GM19023 (cell line): ENCODE results near the gene KLHL10.
"Not testable (repeated sequence)": the region's sequence is repeated elsewhere in the genome, so short reads cannot be mapped to it uniquely, and the experiment has no call there.

ENCODE experiments used
- ATAC-seq: cut with Tn5 transposase; IDR thresholded peaks from one replicate; pipeline ENCODE4 v1.9.1; 2021; ENCODE audit warnings: mild to moderate bottlenecking, moderate library complexity; ENCODE audit not compliant: unreplicated experiment

Gene KLHL10

DNA sequence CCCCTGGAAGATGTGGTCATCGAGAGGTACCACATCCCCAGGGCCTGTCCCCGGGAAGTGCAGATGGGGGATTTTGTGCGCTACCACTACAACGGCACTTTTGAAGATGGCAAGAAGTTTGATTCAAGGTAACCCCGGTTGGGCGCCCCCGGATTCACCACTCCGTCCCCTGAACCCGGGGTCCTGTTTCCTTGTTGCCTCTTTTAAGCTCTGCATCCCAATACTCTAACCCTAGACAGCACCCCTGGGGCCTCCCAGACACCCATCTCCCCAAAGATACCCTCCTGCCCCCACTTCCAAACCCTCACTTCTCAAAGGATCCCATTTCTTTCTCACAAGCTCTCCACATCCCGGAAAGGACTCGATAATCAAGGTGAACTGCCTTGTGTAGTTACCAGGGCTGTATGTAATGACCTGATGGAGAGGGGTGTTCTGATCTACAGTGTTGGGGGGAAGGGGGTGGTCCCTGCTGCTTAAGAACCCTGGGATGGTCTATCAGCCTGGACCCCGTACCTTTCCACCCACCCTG is 24.4 kb upstream of the KLHL10 start:
- no peak for ATAC-seq

DNA sequence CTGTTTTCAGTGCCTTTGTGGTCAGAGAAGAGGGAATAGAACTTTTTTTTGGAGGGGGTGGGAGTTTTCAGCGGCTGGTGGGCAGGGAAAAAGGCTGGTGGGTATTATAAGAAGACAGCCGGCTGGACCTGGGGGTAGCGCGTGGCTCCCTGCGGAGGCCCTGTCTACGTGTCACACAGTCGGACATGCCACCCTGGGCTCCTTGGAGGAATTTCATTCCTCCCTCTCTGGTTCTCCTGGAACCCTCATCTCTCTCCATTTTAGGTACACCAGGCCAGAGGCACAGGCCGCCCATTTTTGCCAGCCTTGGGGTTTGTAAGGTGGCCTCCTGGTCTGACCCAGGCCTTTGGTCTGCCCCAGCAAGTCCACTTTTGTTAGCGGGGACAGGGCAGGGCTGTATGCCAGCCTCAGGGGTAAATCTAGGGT is 23.9 kb upstream of the KLHL10 start:
- ATAC-seq, result no peak

DNA sequence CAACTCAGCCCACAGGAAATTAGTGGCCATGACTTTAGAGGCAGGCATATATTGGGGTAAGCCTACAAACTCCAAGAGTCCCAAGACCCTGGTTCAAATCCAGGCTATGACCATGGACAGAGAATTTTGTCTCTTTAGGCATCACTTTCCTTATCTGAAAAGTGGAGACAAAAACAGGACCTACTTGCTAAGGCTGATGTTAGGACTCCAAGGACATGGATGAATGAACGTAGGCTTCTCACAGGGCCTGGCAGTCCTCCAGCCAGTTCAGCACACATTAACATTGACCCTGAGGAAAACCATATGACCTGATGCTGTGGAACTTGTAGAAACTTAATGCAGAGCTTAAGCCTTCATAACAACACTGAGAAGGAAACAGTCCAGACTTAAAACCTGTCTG is 23.4 kb upstream of the KLHL10 start:
- ATAC-seq, result no peak

DNA sequence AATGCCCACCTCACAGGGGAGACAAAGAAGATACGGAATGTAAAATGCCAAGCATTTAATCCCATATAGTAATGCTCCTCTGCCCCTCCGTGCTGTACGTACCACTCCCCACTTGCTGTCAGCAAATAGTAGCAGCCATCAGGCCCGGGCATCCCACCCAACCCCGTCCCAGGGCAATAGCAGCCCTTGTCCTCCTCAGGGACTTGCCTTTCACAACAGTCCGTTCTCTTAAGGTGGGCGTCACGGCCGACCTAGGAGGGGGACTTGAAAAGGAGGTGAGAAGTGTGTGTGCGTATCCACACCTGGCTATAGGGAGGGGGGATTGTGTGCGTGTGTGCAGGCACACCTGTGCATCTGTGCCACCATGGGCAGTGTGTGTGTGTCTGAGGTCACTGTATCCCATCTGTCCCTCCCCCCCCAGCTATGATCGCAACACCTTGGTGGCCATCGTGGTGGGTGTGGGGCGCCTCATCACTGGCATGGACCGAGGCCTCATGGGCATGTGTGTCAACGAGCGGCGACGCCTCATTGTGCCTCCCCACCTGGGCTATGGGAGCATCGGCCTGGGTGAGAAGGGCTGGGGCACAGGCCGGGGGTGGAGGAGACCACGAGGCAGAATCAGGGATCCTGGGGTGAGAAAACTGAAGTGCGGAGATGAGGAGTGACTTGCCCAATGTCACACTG is 20.8 kb upstream of the KLHL10 start:
- ATAC-seq, result no peak

DNA sequence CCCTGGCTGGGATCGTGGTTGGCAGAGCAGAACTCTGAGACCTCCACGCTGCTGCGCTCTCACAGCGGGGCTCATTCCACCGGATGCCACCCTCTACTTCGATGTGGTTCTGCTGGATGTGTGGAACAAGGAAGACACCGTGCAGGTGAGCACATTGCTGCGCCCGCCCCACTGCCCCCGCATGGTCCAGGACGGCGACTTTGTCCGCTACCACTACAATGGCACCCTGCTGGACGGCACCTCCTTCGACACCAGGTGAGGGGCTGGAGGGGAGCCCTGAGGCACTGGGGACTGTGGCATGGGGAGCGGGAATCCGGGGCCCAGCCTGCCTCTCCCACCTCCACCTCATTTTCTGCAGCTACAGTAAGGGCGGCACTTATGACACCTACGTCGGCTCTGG is 19.6 kb upstream of the KLHL10 start:
- ATAC-seq, result no peak

DNA sequence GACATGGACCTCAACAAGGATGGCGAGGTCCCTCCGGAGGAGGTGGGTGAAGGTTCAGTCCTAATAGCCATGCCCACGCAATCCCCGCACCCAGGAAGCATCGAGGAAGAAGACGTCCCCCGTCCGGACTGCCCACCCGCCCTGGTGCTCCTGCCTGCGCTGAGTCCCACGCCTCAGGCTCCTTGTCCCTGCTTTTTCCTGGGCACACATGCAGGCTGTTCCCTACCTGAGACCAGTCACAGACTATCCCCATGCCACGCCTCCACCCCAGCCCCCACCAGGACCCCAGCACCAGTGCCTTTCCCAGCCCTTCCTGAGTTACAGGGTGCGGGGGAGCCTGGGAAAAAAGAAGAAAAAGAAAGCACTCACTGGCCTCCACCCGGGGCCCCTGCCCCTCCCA is 15.8 kb upstream of the KLHL10 start:
- ATAC-seq, result no peak

DNA sequence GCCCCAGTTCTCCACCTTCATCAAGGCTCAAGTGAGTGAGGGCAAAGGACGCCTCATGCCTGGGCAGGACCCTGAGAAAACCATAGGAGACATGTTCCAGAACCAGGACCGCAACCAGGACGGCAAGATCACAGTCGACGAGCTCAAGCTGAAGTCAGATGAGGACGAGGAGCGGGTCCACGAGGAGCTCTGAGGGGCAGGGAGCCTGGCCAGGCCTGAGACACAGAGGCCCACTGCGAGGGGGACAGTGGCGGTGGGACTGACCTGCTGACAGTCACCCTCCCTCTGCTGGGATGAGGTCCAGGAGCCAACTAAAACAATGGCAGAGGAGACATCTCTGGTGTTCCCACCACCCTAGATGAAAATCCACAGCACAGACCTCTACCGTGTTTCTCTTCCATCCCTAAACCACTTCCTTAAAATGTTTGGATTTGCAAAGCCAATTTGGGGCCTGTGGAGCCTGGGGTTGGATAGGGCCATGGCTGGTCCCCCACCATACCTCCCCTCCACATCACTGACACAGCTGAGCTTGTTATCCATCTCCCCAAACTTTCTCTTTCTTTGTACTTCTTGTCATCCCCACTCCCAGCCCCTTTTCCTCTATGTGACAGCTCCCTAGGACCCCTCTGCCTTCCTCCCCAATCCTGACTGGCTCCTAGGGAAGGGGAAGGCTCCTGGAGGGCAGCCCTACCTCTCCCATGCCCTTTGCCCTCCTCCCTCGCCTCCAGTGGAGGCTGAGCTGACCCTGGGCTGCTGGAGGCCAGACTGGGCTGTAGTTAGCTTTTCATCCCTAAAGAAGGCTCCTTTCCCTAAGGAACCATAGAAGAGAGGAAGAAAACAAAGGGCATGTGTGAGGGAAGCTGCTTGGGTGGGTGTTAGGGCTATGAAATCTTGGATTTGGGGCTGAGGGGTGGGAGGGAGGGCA is 15.1 kb upstream of the KLHL10 start:
- ATAC-seq, result no peak

DNA sequence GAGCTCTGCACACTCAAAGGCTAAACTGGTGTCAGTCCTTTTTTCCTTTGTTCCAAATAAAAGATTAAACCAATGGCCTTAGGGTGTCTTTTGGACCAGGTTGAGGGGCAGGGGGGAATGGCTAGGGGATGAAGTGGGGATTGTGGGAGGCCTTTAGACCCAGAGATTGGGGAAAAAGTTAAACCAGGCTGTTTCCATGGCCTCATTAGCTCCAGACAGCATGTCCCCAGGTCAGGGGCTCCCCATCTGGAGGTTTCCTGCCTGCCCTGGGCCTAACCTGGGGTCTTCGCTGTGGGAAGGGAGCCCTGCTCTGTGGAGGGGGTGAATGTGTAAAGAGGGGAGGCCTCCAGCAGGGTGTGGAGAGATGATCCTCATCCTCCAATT is 14.5 kb upstream of the KLHL10 start:
- no peak for ATAC-seq

DNA sequence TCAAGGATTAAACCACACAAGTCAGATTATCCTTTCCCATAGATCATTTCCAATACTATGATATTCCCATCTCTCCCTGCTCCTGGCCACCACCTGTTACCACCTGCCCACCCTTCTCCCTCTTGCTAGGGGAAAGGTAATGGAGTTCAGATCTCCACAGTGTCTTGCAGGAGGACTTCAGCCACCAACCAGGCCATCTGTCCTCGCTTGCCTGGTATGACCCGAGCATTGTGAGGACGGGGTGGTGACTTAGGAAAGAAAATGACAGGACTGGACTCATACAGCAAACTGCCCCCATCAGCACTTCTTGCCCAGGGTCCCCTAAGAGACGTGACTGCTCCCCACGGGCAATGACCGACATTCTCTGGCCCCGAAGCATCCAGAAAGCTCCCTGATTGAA is 14.0 kb upstream of the KLHL10 start:
- ATAC-seq, result no peak

DNA sequence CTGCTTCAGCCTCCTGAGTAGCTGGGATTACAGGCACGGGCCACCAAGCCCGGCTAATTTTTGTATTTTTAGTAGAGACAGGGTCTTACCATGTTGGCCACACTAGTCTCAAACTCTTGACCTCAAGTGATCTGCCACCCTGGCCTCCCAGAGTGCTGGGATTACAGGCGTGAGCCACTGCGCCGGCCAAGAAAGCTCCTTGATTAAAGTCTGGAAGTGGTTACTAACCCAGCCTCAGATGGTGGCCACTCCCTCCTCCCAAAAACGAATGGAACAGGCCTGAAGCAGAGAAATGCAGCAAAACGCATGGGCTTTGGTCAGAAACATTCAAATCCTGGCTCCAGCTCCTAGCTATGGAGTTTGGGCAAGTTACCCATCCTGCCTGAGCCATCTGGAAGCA is 13.5 kb upstream of the KLHL10 start:
- no peak for ATAC-seq

DNA sequence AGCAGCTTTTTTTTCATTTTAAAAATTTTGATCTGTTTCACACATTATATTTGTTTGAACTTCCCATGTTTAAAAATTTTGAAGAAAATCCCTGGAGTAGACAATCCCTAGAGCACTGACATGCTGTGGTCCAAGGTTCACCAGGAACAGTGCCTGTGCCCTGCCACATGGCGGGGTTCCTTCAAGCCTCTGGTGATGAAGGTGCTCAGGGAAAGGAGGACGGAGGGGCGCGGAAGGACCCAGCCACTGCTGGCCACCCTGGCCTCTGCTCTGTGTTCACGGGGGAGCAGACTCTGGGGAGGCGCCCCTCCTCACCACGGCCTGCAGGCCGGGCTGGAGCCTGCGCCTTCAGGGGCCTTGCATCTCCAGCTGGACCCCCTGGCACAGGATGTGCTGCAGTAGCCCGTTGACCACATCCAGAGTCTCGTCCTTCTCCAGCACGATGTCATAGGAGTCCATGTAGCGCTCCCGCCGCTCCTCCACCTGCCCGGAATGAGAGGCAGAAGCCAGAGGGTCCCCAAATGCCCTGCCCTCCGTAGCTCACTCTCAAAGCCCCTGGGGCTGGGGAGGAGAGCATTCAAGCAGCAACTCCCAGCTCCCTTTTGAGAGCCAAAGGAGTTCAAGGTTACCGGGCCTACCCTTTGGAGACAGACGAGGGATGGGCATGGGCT is 12.3 kb upstream of the KLHL10 start:
- ATAC-seq, result no peak

DNA sequence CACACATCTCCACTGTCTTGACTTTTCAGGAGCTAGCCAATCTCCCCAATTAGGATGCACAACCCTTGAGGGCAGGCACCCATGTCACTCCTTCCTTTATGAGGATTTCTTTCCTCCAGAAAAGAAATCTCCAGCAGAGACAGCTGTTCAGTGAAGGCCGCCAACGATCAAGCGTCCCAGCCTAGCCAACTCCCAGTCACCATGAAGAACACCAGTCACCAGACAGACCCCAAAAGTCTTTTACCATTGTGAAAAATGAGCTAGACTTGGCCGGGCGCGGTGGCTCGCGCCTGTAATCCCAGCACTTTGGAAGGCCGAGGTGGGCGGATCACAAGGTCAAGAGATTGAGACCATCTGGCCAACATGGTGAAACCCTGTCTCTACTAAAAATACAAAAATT is 7.7 kb upstream of the KLHL10 start:
- not testable (repeated sequence) for ATAC-seq

DNA sequence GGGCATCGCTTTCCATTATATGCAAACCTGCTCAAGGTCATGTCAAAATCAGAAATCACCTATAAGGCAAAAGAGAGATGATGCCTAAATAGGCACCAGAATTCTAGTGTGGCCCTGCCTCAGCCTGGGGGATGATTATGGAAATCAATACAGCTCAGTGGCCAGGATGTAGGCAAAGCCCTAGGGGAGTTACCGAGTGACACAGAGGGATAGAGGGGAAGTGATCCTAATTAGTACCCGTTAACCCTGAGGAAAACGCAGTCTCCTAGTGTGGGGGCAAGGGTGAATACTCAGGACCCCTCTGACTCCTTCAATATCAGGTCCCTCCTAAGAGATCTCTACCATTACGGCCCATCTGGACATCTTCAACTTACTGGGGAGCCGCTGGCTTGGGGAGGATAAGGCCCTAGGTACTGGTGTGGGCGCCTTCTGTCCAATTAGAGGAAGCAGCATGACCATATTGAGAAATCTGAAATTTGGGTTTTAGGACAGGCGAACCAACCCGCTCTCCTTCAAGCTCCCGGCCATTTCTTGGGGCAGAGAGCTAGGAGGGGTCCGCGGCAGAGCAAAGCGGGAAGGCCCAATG is 2.3 kb upstream of the KLHL10 start:
- ATAC-seq, result peak; percentile 29

DNA sequence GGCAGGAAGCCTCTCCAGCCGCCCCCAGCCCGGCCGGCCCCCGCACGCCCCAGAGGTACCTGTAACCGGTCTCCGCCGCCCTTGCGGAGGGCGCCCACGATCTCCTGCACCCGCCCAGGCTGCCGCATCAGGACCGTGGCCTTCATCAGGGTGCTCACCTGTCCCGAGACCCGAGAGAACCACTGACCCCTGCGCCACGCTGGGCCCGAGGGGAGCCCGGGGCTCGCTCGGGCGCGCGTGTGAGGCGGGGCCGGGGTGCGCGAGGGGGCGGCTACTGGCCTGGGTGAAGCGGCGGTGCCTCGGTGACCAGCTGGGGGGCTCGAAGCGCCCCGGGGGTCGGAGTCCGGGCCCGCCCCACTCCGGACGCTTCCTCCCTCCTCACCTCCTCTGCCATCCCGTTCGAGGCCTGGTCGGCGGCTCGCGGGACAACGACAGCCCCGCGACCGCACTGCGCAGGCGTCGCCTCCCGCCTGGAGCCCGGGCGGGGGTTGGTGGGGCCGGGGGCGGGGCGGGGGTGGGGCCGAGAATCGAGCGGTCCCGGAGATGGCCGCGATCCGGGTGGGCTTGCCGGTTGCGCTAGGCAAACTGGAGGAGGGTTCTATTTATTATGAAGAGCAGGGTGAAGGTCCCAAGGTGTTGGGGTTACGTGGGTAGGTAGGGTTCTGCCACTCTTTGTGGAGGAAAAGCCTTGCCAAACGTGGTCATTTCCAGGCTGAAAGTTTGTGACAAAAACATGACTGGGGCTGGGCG is 1.6 kb upstream of the KLHL10 start, which contains the start of gene NT5C3B:
Gene NT5C3B, minus strand, starts transcription at position 433 of the 750 bp plus-strand sequence. Its CDS starts 39 bp downstream, at position 394.
- peak; percentile 64 for ATAC-seq

DNA sequence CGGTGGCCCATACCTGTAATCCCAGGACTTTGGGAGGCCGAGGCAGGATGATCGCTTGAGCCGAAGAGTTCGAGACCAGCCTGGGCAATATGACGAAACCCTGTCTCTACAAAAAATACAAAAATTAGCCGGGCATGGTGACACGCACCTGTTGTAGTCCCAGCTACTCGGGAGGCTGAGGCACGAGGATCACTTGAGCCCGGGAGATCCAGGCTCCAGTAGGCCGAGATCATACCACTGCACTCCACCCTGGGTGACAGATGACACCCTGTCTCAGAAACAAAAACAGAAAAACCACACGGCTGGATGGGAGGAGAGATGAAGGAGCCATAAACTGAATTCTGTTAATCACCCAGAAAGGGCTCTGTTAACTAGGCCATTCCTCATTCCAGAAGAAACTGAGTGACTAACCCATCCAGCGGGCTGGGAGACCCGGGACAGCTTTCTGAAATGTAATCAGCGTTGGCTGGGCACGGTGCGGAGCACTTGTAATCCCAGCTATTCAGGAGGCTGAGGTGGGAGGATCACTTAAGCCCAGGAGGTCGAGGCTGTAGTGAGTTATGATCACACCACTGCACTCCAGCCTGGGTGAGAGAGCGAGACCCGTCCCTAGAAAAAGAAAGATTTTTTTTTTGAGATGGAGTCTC is 952 bp upstream of the KLHL10 start:
- no peak for ATAC-seq

DNA sequence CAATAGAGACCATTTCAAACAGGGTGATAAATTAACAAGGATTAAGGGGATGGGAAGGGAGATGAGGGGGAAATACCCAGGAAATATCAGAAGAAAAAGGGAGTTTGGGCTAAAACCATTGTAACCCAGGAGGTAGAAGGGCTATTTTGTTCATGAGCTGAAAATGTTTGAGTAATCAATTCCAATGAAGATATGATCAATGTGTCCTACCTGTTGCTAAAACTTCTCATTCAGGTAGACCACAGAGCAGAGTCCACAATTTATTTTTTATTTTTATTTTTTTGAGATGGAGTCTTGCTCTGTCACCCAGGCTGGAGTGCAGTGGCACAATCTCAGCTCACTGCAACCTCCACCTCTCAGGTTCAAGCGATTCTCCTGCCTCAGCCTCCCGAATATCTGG is 1.8 kb downstream of the KLHL10 start:
- not testable (repeated sequence) for ATAC-seq

DNA sequence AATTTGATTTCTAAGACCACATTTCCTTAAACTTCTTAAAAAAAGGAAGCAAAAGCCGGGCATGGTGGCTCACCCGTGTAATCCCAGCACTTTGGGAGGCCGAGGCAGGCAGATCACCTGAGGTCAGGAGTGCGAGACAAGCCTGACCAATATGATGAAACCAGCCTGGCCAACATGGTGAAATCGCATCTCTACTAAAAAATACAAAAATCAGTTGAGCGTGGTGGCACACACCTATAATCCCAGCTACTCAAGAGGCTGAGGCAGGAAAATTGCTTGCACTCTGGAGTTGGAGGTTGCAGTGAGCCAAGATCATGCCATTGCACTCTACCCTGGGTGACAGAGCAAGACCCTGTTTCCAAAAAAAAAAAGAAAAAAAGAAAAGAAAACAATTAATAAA is 3.2 kb downstream of the KLHL10 start:
- ATAC-seq, result not testable (repeated sequence)

DNA sequence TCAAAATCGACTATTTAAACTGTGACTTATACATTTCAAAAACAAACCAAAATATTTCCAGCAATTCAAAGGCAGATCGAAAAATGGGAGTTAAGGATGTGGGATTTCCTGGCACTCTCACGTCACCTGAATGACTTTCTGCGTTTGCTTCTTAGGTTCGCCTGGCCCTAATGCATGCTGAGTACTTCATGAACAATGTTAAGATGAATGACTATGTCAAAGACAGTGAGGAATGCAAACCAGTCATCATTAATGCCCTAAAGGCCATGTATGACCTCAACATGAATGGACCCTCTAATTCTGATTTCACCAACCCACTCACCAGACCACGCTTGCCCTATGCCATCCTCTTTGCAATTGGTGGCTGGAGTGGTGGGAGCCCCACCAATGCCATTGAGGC is 7.3 kb downstream of the KLHL10 start:
- ATAC-seq, result no peak

DNA sequence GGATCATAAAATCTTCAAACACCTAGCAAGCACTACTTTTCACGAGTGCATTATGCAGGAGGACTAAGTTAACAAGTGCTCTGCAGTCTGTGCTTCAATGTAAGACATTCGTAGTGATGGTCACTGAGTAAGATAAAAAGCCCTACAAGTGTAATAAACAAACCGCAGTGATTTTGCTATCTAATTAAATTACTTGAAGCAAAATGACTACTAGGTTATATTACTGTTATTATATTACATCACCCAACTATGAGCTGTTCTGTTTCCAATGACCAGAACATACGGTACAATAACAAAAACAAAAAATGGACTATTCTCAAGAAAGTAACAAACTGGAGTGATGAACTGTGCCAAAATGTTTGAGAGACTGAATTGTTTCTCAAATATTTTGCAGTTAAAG is 11.2 kb downstream of the KLHL10 start:
- no peak for ATAC-seq
